Measurements from ENCODE around the gene UGT1A6. TPM values are rescaled to one million over a fixed set of nuclear protein-coding genes. Genes with fewer than 3 reads are reported as not detected.

Gene UGT1A6
- total and polyA plus RNA-seq, 2 of the 13 experiments (the other 11 are each of a cell fraction or from before 2014, with no cell fraction given), result 0.25 TPM; not detected in 1

DNA sequence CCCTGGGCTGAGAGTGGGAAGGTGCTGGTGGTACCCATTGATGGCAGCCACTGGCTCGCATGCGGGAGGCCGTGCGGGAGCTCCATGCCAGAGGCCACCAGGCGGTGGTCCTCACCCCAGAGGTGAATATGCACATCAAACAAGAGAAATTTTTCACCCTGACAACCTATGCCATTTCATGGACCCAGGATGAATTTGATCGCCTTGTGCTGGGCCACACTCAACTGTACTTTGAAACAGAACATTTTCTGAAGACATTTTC lies 54.5 kb downstream of the UGT1A6 start (continued):
- TF ChIP-seq, protein P1, sequence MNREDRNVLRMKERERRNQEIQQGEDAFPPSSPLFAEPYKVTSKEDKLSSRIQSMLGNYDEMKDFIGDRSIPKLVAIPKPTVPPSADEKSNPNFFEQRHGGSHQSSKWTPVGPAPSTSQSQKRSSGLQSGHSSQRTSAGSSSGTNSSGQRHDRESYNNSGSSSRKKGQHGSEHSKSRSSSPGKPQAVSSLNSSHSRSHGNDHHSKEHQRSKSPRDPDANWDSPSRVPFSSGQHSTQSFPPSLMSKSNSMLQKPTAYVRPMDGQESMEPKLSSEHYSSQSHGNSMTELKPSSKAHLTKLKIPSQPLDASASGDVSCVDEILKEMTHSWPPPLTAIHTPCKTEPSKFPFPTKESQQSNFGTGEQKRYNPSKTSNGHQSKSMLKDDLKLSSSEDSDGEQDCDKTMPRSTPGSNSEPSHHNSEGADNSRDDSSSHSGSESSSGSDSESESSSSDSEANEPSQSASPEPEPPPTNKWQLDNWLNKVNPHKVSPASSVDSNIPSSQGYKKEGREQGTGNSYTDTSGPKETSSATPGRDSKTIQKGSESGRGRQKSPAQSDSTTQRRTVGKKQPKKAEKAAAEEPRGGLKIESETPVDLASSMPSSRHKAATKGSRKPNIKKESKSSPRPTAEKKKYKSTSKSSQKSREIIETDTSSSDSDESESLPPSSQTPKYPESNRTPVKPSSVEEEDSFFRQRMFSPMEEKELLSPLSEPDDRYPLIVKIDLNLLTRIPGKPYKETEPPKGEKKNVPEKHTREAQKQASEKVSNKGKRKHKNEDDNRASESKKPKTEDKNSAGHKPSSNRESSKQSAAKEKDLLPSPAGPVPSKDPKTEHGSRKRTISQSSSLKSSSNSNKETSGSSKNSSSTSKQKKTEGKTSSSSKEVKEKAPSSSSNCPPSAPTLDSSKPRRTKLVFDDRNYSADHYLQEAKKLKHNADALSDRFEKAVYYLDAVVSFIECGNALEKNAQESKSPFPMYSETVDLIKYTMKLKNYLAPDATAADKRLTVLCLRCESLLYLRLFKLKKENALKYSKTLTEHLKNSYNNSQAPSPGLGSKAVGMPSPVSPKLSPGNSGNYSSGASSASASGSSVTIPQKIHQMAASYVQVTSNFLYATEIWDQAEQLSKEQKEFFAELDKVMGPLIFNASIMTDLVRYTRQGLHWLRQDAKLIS (CRISPR knock-in tag; IDR thresholded peaks at IDR 0.05), result no peak
- TF ChIP-seq SMAD9 (CRISPR knock-in tag; IDR thresholded peaks at IDR 0.05), result no peak
- TF ChIP-seq MXD4 (CRISPR knock-in tag; IDR thresholded peaks at IDR 0.05), result no peak
- no peak for TF ChIP-seq YY1 (IDR thresholded peaks at IDR 0.05; ENCODE audit: insufficient read depth, insufficient replicate concordance, low read depth, low read length)
- TF ChIP-seq GATA4 (IDR thresholded peaks at IDR 0.05; ENCODE audit: borderline replicate concordance, low read depth), result no peak
- no peak for TF ChIP-seq LRRFIP1 (CRISPR knock-in tag; conservative IDR thresholded peaks at IDR 0.05)
- TF ChIP-seq ZNF674 (CRISPR knock-in tag; IDR thresholded peaks at IDR 0.05; ENCODE audit: low read depth), result no peak
- TF ChIP-seq, protein P2, sequence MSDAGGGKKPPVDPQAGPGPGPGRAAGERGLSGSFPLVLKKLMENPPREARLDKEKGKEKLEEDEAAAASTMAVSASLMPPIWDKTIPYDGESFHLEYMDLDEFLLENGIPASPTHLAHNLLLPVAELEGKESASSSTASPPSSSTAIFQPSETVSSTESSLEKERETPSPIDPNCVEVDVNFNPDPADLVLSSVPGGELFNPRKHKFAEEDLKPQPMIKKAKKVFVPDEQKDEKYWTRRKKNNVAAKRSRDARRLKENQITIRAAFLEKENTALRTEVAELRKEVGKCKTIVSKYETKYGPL (CRISPR knock-in tag; IDR thresholded peaks at IDR 0.05), result no peak

Measured in HepG2 (cell line).